Measurements from ENCODE around the gene ANKRD36.
"Not testable (repeated sequence)": the region's sequence is repeated elsewhere in the genome, so short reads cannot be mapped to it uniquely, and the experiment has no call there.

The ANKRD36 gene

DNA sequence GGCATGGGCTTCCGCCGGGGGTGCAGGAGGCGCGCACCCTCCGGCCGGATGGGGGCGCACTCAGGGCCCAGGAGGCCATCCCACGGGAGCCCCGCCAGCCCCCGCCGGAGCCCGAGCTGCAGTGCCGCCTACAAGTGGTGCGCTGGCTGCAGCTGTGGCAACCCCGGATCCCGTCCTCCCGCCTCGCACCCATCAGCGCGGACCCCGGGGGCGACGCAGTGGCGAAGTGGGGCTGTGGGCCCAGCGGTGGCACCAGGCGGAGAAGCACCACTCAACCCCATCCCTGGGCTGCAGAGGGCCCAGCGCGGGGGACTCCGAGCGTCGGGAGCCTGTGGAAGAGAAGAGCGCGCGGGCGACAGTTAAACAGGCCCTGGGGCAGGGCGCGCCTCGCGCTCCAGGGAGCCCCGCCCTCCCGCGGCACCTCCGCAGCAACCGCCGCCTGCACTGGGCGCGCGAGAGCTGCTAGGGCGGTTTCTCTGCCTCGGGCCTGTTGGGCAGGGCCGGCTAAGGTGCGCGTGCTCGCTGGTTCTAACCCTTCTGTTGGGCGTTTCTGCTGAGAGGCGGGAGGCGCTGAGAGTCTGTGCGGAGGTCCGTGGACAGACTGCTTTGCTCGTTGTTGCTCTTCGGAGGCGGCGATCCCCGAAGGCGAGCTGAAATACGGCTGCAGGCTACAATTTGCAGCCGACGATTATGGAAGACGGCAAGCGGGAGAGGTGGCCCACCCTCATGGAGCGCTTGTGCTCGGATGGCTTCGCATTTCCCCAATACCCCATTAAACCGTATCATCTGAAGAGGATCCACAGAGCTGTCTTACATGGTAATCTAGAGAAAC, at the start of gene ANKRD36:
ANKRD36 (plus strand) TSS at position 104 of the 832 bp plus-strand sequence; CDS start at position 691, 587 bp downstream.
- ChIA-PET CTCF (interaction anchor here (0.6 to 3.0 kb wide), 19 partner anchors 9 to 686 kb away, joined by 3 to 23 read pairs (median 4); partner anchors contain the start of genes ANKRD23 and ANKRD39), POLR2A (interaction anchor here (1.2 to 1.5 kb wide), 2 partner anchors 244 to 256 kb away, joined by 3 to 9 read pairs; partner anchors contain the start of gene ANKRD39)
- peak within 1 kb of the TSS; percentile 82 for H3K27ac ChIP-seq (ENCODE audit: extremely low read depth, low read depth, low read length)
- H3K4me1 ChIP-seq (ENCODE audit: control insufficient read depth, insufficient read depth, low read length); H3K36me3 ChIP-seq (ENCODE audit: control insufficient read depth in 2 of 2, insufficient read depth in 1 of 2, low read length in 2 of 2); H3K9me3 ChIP-seq (ENCODE audit: control insufficient read depth, insufficient read depth, low read depth, low read length): not testable (repeated sequence)
- peak within 1 kb of the TSS; percentile 63 for H3K4me3 ChIP-seq (ENCODE audit: low read depth, low read length)
- TF ChIP-seq ZNF629 (tag by site-specific recombination; IDR thresholded peaks at IDR 0.05) (0 out of 2 replicates have a peak, but pooled peaks have one; percentile 52), ZEB2 (tag by site-specific recombination; IDR thresholded peaks at IDR 0.05) (peak; percentile 82), GLIS1 (tag by site-specific recombination; IDR thresholded peaks at IDR 0.05) (peak; percentile 52), ZNF2 (tag by site-specific recombination; IDR thresholded peaks at IDR 0.05) (0 out of 2 replicates have a peak, but pooled peaks have one; percentile 35), ZBTB20 (tag by site-specific recombination; IDR thresholded peaks at IDR 0.05) (peak; percentile 73; the same call in 1 of the 2 replicates), ZNF501 (tag by site-specific recombination; IDR thresholded peaks at IDR 0.05) (peak; percentile 81; the same call in 1 of the 2 replicates), SCRT2 (tag by site-specific recombination; IDR thresholded peaks at IDR 0.05) (peak; percentile 96), KLF9 (tag by site-specific recombination; IDR thresholded peaks at IDR 0.05; ENCODE audit: low read depth) (peak; percentile 68), ZNF324 (tag by site-specific recombination; IDR thresholded peaks at IDR 0.05) (peak; percentile 68; the same call in 1 of the 2 replicates), ZNF600 (tag by site-specific recombination; IDR thresholded peaks at IDR 0.05) (0 out of 2 replicates have a peak, but pooled peaks have one; percentile 27), GLIS2 (tag by site-specific recombination; IDR thresholded peaks at IDR 0.05) (peak; percentile 91), ZNF394 (tag by site-specific recombination; IDR thresholded peaks at IDR 0.05; ENCODE audit: borderline replicate concordance) (peak; percentile 23; the same call in 1 of the 2 replicates), ZSCAN30 (tag by site-specific recombination; IDR thresholded peaks at IDR 0.05) (peak; percentile 80), SP7 (tag by site-specific recombination; IDR thresholded peaks at IDR 0.05) (peak; percentile 60), ZXDB (tag by site-specific recombination; IDR thresholded peaks at IDR 0.05) (peak; percentile 41; the same call in 1 of the 2 replicates), ZNF843 (tag by site-specific recombination; IDR thresholded peaks at IDR 0.05) (0 out of 2 replicates have a peak, but pooled peaks have one; percentile 22), SCRT1 (tag by site-specific recombination; IDR thresholded peaks at IDR 0.05; ENCODE audit: borderline replicate concordance) (peak; percentile 57; the same call in 1 of the 2 replicates), ZNF561 (tag by site-specific recombination; IDR thresholded peaks at IDR 0.05; ENCODE audit: borderline replicate concordance) (peak; percentile 35; the same call in 1 of the 2 replicates), ZFP69B (tag by site-specific recombination; IDR thresholded peaks at IDR 0.05) (peak; percentile 65; the same call in 1 of the 2 replicates), ZFHX2 (tag by site-specific recombination; conservative IDR thresholded peaks at IDR 0.05) (peak; percentile 82)
- TF ChIP-seq, protein P1, sequence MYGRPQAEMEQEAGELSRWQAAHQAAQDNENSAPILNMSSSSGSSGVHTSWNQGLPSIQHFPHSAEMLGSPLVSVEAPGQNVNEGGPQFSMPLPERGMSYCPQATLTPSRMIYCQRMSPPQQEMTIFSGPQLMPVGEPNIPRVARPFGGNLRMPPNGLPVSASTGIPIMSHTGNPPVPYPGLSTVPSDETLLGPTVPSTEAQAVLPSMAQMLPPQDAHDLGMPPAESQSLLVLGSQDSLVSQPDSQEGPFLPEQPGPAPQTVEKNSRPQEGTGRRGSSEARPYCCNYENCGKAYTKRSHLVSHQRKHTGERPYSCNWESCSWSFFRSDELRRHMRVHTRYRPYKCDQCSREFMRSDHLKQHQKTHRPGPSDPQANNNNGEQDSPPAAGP (tag by site-specific recombination; IDR thresholded peaks at IDR 0.05), result peak; percentile 44; the same call in 1 of the 2 replicates
- TF ChIP-seq, protein P2, sequence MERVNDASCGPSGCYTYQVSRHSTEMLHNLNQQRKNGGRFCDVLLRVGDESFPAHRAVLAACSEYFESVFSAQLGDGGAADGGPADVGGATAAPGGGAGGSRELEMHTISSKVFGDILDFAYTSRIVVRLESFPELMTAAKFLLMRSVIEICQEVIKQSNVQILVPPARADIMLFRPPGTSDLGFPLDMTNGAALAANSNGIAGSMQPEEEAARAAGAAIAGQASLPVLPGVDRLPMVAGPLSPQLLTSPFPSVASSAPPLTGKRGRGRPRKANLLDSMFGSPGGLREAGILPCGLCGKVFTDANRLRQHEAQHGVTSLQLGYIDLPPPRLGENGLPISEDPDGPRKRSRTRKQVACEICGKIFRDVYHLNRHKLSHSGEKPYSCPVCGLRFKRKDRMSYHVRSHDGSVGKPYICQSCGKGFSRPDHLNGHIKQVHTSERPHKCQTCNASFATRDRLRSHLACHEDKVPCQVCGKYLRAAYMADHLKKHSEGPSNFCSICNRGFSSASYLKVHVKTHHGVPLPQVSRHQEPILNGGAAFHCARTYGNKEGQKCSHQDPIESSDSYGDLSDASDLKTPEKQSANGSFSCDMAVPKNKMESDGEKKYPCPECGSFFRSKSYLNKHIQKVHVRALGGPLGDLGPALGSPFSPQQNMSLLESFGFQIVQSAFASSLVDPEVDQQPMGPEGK (tag by site-specific recombination; IDR thresholded peaks at IDR 0.05), result peak; percentile 87
- TF ChIP-seq, protein P3, sequence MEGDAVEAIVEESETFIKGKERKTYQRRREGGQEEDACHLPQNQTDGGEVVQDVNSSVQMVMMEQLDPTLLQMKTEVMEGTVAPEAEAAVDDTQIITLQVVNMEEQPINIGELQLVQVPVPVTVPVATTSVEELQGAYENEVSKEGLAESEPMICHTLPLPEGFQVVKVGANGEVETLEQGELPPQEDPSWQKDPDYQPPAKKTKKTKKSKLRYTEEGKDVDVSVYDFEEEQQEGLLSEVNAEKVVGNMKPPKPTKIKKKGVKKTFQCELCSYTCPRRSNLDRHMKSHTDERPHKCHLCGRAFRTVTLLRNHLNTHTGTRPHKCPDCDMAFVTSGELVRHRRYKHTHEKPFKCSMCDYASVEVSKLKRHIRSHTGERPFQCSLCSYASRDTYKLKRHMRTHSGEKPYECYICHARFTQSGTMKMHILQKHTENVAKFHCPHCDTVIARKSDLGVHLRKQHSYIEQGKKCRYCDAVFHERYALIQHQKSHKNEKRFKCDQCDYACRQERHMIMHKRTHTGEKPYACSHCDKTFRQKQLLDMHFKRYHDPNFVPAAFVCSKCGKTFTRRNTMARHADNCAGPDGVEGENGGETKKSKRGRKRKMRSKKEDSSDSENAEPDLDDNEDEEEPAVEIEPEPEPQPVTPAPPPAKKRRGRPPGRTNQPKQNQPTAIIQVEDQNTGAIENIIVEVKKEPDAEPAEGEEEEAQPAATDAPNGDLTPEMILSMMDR (tag by site-specific recombination; IDR thresholded peaks at IDR 0.05), result peak; percentile 82
- TF ChIP-seq, protein P4, sequence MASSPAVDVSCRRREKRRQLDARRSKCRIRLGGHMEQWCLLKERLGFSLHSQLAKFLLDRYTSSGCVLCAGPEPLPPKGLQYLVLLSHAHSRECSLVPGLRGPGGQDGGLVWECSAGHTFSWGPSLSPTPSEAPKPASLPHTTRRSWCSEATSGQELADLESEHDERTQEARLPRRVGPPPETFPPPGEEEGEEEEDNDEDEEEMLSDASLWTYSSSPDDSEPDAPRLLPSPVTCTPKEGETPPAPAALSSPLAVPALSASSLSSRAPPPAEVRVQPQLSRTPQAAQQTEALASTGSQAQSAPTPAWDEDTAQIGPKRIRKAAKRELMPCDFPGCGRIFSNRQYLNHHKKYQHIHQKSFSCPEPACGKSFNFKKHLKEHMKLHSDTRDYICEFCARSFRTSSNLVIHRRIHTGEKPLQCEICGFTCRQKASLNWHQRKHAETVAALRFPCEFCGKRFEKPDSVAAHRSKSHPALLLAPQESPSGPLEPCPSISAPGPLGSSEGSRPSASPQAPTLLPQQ (tag by site-specific recombination; IDR thresholded peaks at IDR 0.05), result peak; percentile 85; the same call in 1 of the 2 replicates
- TF ChIP-seq, protein P5, sequence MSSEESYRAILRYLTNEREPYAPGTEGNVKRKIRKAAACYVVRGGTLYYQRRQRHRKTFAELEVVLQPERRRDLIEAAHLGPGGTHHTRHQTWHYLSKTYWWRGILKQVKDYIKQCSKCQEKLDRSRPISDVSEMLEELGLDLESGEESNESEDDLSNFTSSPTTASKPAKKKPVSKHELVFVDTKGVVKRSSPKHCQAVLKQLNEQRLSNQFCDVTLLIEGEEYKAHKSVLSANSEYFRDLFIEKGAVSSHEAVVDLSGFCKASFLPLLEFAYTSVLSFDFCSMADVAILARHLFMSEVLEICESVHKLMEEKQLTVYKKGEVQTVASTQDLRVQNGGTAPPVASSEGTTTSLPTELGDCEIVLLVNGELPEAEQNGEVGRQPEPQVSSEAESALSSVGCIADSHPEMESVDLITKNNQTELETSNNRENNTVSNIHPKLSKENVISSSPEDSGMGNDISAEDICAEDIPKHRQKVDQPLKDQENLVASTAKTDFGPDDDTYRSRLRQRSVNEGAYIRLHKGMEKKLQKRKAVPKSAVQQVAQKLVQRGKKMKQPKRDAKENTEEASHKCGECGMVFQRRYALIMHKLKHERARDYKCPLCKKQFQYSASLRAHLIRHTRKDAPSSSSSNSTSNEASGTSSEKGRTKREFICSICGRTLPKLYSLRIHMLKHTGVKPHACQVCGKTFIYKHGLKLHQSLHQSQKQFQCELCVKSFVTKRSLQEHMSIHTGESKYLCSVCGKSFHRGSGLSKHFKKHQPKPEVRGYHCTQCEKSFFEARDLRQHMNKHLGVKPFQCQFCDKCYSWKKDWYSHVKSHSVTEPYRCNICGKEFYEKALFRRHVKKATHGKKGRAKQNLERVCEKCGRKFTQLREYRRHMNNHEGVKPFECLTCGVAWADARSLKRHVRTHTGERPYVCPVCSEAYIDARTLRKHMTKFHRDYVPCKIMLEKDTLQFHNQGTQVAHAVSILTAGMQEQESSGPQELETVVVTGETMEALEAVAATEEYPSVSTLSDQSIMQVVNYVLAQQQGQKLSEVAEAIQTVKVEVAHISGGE (tag by site-specific recombination; conservative IDR thresholded peaks at IDR 0.05; ENCODE audit: low read depth), result peak; percentile 36

Measured in HEK293 (cell line).